HepG2 (cell line): ENCODE data around the gene CCRL2. TPM values are rescaled to one million over a fixed set of nuclear protein-coding genes. Genes with fewer than 3 reads are reported as not detected.

ENCODE experiments used
- ATAC-seq: fragments of 200-7000 bp; cut with Tn5 transposase; 3 replicates; pipeline ENCODE4 v1.9.1; 2020; ENCODE audit warnings: mild to moderate bottlenecking, moderate library complexity
- BruUV-seq: library from RNA; stranded (reverse); fragments of 400-500 nt; replicated peaks from 2 replicates; lab custom pipeline; 2021; lab: Mats Ljungman, UMichigan
- CTCF ChIA-PET: fragments of 300-600 bp; formaldehyde crosslinking; extraction: SDS; loops from one replicate; lab custom pipeline; 2021; ENCODE audit warnings: low total read pairs, inconsistent platforms, low intra/inter-chr PET ratio; lab: Yijun Ruan, JAX
- POLR2A ChIA-PET: fragments of 350-600 bp; sonication (Branson Sonifier 250); formaldehyde crosslinking; loops from one replicate; lab custom pipeline; 2020; ENCODE audit warnings: antibody characterized with exemption, inconsistent platforms; lab: Yijun Ruan, JAX
- DNase-seq: peaks from one replicate; pipeline ENCODE4 v3.0.0-alpha.2; 2015; ENCODE audit warnings: low spot score
- FAIRE-seq: peaks from 3 replicates; lab custom pipeline; 2011; peaks lifted over from hg19 to GRCh38; lab: Jason Lieb, UNC
- H2AFZ ChIP-seq: one replicate; pipeline ENCODE4 v1.6.1; 2011; ENCODE audit warnings: low read length, inconsistent platforms
- H3K27ac ChIP-seq: fragments of 300-600 bp; 3 replicates; pipeline ENCODE4 v1.8.0; 2011; ENCODE audit warnings: mixed run types, mild to moderate bottlenecking, mixed read lengths, low read length, inconsistent platforms; ENCODE audit not compliant: insufficient read depth; ENCODE audit errors: extremely low read length
- H3K27me3 ChIP-seq, 2 experiments: fragments of 200-600 bp in 1 of 2; 2 replicates in 1 of 2; 3 replicates in 1 of 2; pipeline versions ENCODE4 v1.6.0 to v1.8.0; 2011; ENCODE audit warnings: low read length in 2 of 2, mild to moderate bottlenecking in 2 of 2, moderate library complexity in 2 of 2, inconsistent platforms in 1 of 2; ENCODE audit not compliant: insufficient read depth in 2 of 2, control insufficient read depth in 1 of 2
- H3K36me3 ChIP-seq, 2 experiments: fragments of 200-600 bp in 1 of 2; replicated peaks in 1 of 2; 2 replicates in 1 of 2; 3 replicates in 1 of 2; pipeline versions ENCODE4 v1.5.1 to v1.8.0; 2011; ENCODE audit warnings: low read length in 2 of 2, inconsistent platforms in 1 of 2; ENCODE audit not compliant: insufficient read depth in 2 of 2, control insufficient read depth in 1 of 2
- H3K4me1 ChIP-seq: 2 replicates; pipeline ENCODE4 v1.5.1; 2012; ENCODE audit warnings: low read length, inconsistent platforms; ENCODE audit not compliant: insufficient read depth
- H3K4me2 ChIP-seq: 2 replicates; pipeline ENCODE4 v1.6.0; 2011; ENCODE audit warnings: low read depth, low read length, inconsistent platforms
- H3K4me3 ChIP-seq, 3 experiments: fragments of 200-600 bp in 1 of 3; sonication (generic), shearing (Covaris generic) in 1 of 3; replicated peaks in 1 of 3; 2 replicates each; pipeline ENCODE4 v1.5.1; 2011 to 2016; ENCODE audit warnings: low read length in 3 of 3, inconsistent platforms in 2 of 3, low read depth in 2 of 3, mild to moderate bottlenecking in 2 of 3, control low read depth in 1 of 3, mixed read lengths in 1 of 3; ENCODE audit not compliant: insufficient read depth in 1 of 3
- H3K79me2 ChIP-seq: one replicate; pipeline ENCODE4 v1.6.1; 2011; ENCODE audit warnings: low read length, inconsistent platforms; ENCODE audit not compliant: insufficient read depth
- H3K9ac ChIP-seq: 2 replicates; pipeline ENCODE4 v1.6.0; 2011; ENCODE audit warnings: mild to moderate bottlenecking, low read depth, low read length, inconsistent platforms; ENCODE audit not compliant: insufficient read depth
- H3K9me3 ChIP-seq: 2 replicates; pipeline ENCODE4 v1.5.1; 2012; ENCODE audit warnings: mild to moderate bottlenecking, low read length
- H4K20me1 ChIP-seq: 2 replicates; pipeline ENCODE4 v1.6.0; 2011; ENCODE audit warnings: inconsistent platforms, mild to moderate bottlenecking, low read length, moderate library complexity; ENCODE audit not compliant: insufficient read depth
- AGO1 ChIP-seq: fragments of 200-400 bp; formaldehyde crosslinking; IDR thresholded peaks from 2 replicates; pipeline ENCODE4 v1.6.1; 2017; ENCODE audit warnings: mild to moderate bottlenecking, low read depth, low read length, moderate library complexity; ENCODE audit not compliant: poor library complexity, severe bottlenecking
- ETV6 ChIP-seq: sonication (generic); formaldehyde crosslinking; conservative IDR thresholded peaks from 2 replicates; pipeline ENCODE4 v1.4.0; 2020; ENCODE audit warnings: missing genetic modification reagents
- NFE2 ChIP-seq: sonication (generic); formaldehyde crosslinking; IDR thresholded peaks from 2 replicates; pipeline ENCODE4 v1.4.0; 2020; ENCODE audit warnings: missing genetic modification reagents
- NFE2L2 ChIP-seq: fragments of 150-350 bp; IDR thresholded peaks from 2 replicates; pipeline ENCODE4 v1.6.1; 2014; ENCODE audit warnings: low read length
- RBM22 ChIP-seq: fragments of 200-400 bp; formaldehyde crosslinking; optimal IDR thresholded peaks from 2 replicates; pipeline ENCODE3; 2017; ENCODE audit warnings: mild to moderate bottlenecking, low read length, moderate library complexity
- SNRNP70 ChIP-seq: fragments of 200-400 bp; formaldehyde crosslinking; IDR thresholded peaks from 2 replicates; pipeline ENCODE4 v1.6.1; 2017; ENCODE audit warnings: mild to moderate bottlenecking, low read depth, low read length, moderate library complexity
- SRF ChIP-seq: IDR thresholded peaks from 2 replicates; pipeline ENCODE4 v1.6.1; 2011; ENCODE audit warnings: mild to moderate bottlenecking, low read depth, low read length, moderate library complexity
- TCF7L2 ChIP-seq: IDR thresholded peaks from 2 replicates; pipeline ENCODE4 v1.6.1; 2011; ENCODE audit warnings: mild to moderate bottlenecking, low read depth, low read length, moderate library complexity
- ZNF317 ChIP-seq: sonication (generic); formaldehyde crosslinking; IDR thresholded peaks from 2 replicates; pipeline ENCODE4 v1.5.0; 2020; ENCODE audit warnings: mild to moderate bottlenecking, missing genetic modification reagents
- ZNF362 ChIP-seq: sonication (generic); formaldehyde crosslinking; IDR thresholded peaks from 2 replicates; pipeline ENCODE4 v1.4.0; 2020; ENCODE audit warnings: missing genetic modification reagents, mild to moderate bottlenecking, borderline replicate concordance
- ZNF773 ChIP-seq: sonication (generic); formaldehyde crosslinking; IDR thresholded peaks from 2 replicates; pipeline ENCODE4 v1.4.0; 2020; ENCODE audit warnings: missing genetic modification reagents, borderline replicate concordance
- ZSCAN31 ChIP-seq: sonication (generic); formaldehyde crosslinking; IDR thresholded peaks from 2 replicates; pipeline ENCODE4 v1.5.0; 2020; ENCODE audit warnings: low read depth, mild to moderate bottlenecking, missing genetic modification reagents
- WGBS: methylation state at CpG from one replicate; pipeline ENCODE4 v1.1.6; 2017; ENCODE audit warnings: low lambda C conversion rate; 5-methylcytosine and 5-hydroxymethylcytosine counted together
- in situ Hi-C: cut with HindIII; loops from 2 replicates; pipeline ENCODE4 v1.10.0; 2017; ENCODE audit warnings: low pct_unique_long_range_greater_than_20kb; ENCODE audit not compliant: extremely low pct_ligation_motif_present
- intact Hi-C: fragments of 100-400 bp; cut with micrococcal nuclease; formaldehyde crosslinking; loops from one replicate; pipeline ENCODE4 v1.10.0; 2022; ENCODE audit not compliant: unreplicated experiment
- polyA plus RNA-seq, 8 experiments: library from polyadenylated mRNA; depleted of rRNA in 3 of 8; stranded (reverse) in 7 of 8; unstranded in 1 of 8; fragments of >200 nt; fragmentation: Illumina TruSeq in 4 of 8; extraction: Trizol in 4 of 8; gene quantifications; 2 replicates each; pipeline versions ENCODE4 v1.2.1 to v1.2.3, GENCODE V29; 2011 to 2016; ENCODE audit warnings: low read depth in 4 of 8, missing spikeins in 1 of 8, mixed read lengths in 1 of 8; ENCODE audit not compliant: insufficient read depth in 1 of 8
- total RNA-seq, 5 experiments: library from RNA; depleted of rRNA; stranded (reverse); fragments of >200 nt; fragmentation: Illumina TruSeq; extraction: Trizol; gene quantifications; 2 replicates each; pipeline ENCODE4 v1.2.3, GENCODE V29; 2016; ENCODE audit warnings: low read depth in 1 of 5

The CCRL2 gene
- total and polyA plus RNA-seq, 2 of the 13 experiments (the other 11 are each of a cell fraction or from before 2014, with no cell fraction given): not detected

- Histone ChIP-seq H3K9me3 (no peaks in the 10 kb centered on the region), H2AFZ (no peak overlapping the region), H3K4me1 (peaks cover 13% of the 10 kb centered on the region), H3K4me3 (no peak overlapping the region), H3K9ac (no peak overlapping the region), H3K4me2 (no peak overlapping the region), H3K36me3 (no peaks in the 10 kb centered on the region), H3K27ac (no peak overlapping the region), H3K27me3 (peaks cover 2 to 12% of the 10 kb centered on the region in 2 experiments; a peak in 3 of 5 replicates), H4K20me1 (no peaks in the 10 kb centered on the region), H3K79me2 (no peaks in the 10 kb centered on the region)
- POLR2A ChIA-PET: no interaction called here
- FAIRE-seq (no peak), ATAC-seq (no peak), DNase-seq (no peak)
- no TSS peak for BruUV-seq
- 0% methylated on average over 4 of the region's 6 CpGs for WGBS
- intact Hi-C loops: no loop called here
- in situ Hi-C loops: no loop called here
- TF ChIP-seq ZSCAN31 (CRISPR knock-in tag) (no peak), ZNF773 (CRISPR knock-in tag) (no peak), ZNF317 (no peak), SRF (no peak), ZNF362 (CRISPR knock-in tag) (no peak), SNRNP70 (no peak), ETV6 (CRISPR knock-in tag) (no peak), NFE2L2 (no peak), NFE2 (CRISPR knock-in tag) (no peak), AGO1 (no peak), TCF7L2 (no peak), RBM22 (no peak)
- CTCF ChIA-PET: no interaction called here
These were observed 37.4 kb upstream of the CCRL2 start for GRCh38 chr3:46369675-46370132.
